ENCODE results near the gene ELP2.
"Not testable (repeated sequence)": the region's sequence is repeated elsewhere in the genome, so short reads cannot be mapped to it uniquely, and the experiment has no call there.

The ELP2 gene, protein sequence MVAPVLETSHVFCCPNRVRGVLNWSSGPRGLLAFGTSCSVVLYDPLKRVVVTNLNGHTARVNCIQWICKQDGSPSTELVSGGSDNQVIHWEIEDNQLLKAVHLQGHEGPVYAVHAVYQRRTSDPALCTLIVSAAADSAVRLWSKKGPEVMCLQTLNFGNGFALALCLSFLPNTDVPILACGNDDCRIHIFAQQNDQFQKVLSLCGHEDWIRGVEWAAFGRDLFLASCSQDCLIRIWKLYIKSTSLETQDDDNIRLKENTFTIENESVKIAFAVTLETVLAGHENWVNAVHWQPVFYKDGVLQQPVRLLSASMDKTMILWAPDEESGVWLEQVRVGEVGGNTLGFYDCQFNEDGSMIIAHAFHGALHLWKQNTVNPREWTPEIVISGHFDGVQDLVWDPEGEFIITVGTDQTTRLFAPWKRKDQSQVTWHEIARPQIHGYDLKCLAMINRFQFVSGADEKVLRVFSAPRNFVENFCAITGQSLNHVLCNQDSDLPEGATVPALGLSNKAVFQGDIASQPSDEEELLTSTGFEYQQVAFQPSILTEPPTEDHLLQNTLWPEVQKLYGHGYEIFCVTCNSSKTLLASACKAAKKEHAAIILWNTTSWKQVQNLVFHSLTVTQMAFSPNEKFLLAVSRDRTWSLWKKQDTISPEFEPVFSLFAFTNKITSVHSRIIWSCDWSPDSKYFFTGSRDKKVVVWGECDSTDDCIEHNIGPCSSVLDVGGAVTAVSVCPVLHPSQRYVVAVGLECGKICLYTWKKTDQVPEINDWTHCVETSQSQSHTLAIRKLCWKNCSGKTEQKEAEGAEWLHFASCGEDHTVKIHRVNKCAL

GRCh38 chr18:36129300-36130038, at the start of gene ELP2, which contains the start of gene SLC39A6:
TSS of gene ELP2 (plus strand) at chr18:36129899. CDS start at chr18:36129934, 35 bp downstream.
TSS of gene SLC39A6 (minus strand) at chr18:36129340. CDS start at chr18:36127007, 2,333 bp downstream.
- Histone ChIP-seq H3K4me1 (peaks cover 32 to 41% (median 36%) of the 10 kb centered on the region in 10 experiments), H4K20me1 (peaks cover 14 to 82% (median 40%) of the 10 kb centered on the region in 11 experiments; a peak in 20 of 22 replicates), H3K9ac (peak within 1 kb of the TSS; percentile 94 to 100 (median 98)), H3K27ac (peak within 1 kb of the TSS; percentile 96 to 100 (median 99)), H3K4me2 (peak within 1 kb of the TSS; percentile 73 to 94 (median 90)), H3K4me3 (peak within 1 kb of the TSS; percentile 80 to 100 (median 96)), H3K9me3 (replicated peaks in 1 of 11) (no peaks in the 10 kb centered on the region), H3K27me3 (no peaks in the 10 kb centered on the region), H3K36me3 (peaks cover 26 to 62% (median 43%) of the 10 kb centered on the region in 11 experiments)
- no peak for TF ChIP-seq Cebpa-rat (IDR thresholded peaks at IDR 0.05)

DNA sequence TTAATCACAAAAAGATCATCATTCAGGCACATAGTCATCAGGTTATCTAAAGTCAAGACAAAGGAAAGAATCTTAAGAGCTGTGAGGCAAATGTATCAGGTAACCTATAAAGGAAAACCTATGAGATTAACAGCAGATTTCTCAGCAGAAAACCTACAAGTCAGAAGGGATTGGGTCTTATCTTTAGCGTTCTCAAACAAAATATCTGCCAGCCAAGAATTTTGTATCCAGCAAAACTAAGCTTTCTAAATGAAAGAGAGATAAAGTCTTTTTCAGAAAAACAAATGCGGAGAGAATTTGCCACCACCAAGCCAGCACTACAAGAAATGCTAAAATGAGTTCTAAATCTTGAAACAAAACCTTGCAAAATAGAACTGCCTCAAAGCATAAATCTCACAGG, 48.6 kb upstream of the ELP2 start:
- not testable (repeated sequence) for H3K4me3 ChIP-seq, H3K36me3 ChIP-seq, H3K4me2 ChIP-seq, H3K27ac ChIP-seq, H4K20me1 ChIP-seq, H3K27me3 ChIP-seq, H3K9ac ChIP-seq
- H3K4me1 ChIP-seq: peaks cover 4 to 17% (median 13%) of the 10 kb centered on the region in 10 experiments
- peaks cover 32 to 60% (median 48%) of the 10 kb centered on the region in 11 experiments for H3K9me3 ChIP-seq (replicated peaks in 1 of 11)

GRCh38 chr18:36083729-36084128, 46.0 kb upstream of the ELP2 start:
- TF ChIP-seq Cebpa-rat (IDR thresholded peaks at IDR 0.05): no peak
- peak overlapping the region in 8 of 11 experiments; percentile 1 to 40 (median 10); a peak in 2 of 22 replicates for H3K4me2 ChIP-seq
- H3K27me3 ChIP-seq: no peaks in the 10 kb centered on the region
- H3K4me1 ChIP-seq: peaks cover 0 to 12% (median 7%) of the 10 kb centered on the region in 10 experiments; a peak in 11 of 20 replicates
- H3K36me3 ChIP-seq: no peaks in the 10 kb centered on the region
- no peak overlapping the region for H3K4me3 ChIP-seq
- no peak overlapping the region for H3K27ac ChIP-seq
- no peak overlapping the region for H3K9ac ChIP-seq
- H3K9me3 ChIP-seq (replicated peaks in 1 of 11): peaks cover 31 to 54% (median 43%) of the 10 kb centered on the region in 11 experiments
- no peaks in the 10 kb centered on the region for H4K20me1 ChIP-seq

DNA sequence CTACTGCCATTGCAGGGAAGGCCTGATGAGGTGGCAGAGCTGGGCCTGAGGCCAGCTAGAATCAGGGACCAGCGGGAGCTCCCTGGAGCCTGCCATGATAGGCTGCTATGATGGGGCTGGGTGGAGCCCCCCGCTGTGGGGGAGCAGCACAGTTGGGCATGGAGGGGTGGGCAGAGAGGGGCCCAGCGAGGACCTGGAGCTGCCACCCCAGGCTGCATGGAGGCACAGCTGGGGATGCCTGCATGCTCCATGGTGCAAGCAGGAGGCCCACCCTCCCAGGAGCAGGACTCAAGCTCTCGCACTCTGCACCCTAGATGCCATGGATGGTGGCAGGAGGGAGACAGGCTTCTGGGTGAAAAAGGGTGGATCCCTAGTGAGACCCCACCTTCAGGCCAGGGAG, 44.5 kb upstream of the ELP2 start:
- H3K4me2 ChIP-seq: no peak overlapping the region
- TF ChIP-seq Cebpa-rat (IDR thresholded peaks at IDR 0.05): no peak
- peaks cover 16 to 39% (median 28%) of the 10 kb centered on the region in 11 experiments for H3K9me3 ChIP-seq (replicated peaks in 1 of 11)
- H4K20me1 ChIP-seq: no peaks in the 10 kb centered on the region
- no peak overlapping the region for H3K9ac ChIP-seq
- H3K27me3 ChIP-seq: no peaks in the 10 kb centered on the region
- H3K36me3 ChIP-seq: no peaks in the 10 kb centered on the region
- no peak overlapping the region for H3K4me3 ChIP-seq
- H3K4me1 ChIP-seq: peaks cover 0 to 12% (median 7%) of the 10 kb centered on the region in 10 experiments; a peak in 11 of 20 replicates
- H3K27ac ChIP-seq: no peak overlapping the region

DNA sequence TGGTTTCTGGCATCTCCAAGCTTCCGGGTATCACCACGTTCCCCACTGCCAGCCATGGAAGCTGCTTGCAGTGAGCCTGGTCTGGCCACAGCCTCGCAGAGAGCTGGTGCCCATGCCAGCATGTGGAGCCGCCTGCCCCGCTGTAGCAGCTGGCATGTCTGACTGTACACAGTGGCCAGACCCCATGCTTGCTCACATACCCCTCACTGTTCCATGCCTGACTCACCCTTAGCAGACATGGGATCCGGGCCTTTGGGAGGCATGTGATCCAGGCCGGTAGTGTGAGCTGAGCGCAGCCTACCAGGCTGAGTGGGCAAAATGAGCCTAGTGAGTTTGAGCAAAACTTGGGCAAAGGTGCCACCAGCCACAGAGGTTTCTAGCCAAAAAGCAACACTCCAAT, 43.5 kb upstream of the ELP2 start:
- Histone ChIP-seq H3K9ac (no peak overlapping the region), H3K27me3 (no peaks in the 10 kb centered on the region), H3K9me3 (replicated peaks in 1 of 11) (peaks cover 7 to 29% (median 18%) of the 10 kb centered on the region in 11 experiments), H3K4me2 (no peak overlapping the region), H3K4me1 (peaks cover 0 to 12% (median 7%) of the 10 kb centered on the region in 10 experiments; a peak in 11 of 20 replicates), H3K4me3 (no peak overlapping the region), H4K20me1 (no peaks in the 10 kb centered on the region), H3K27ac (no peak overlapping the region), H3K36me3 (no peaks in the 10 kb centered on the region)
- no peak for TF ChIP-seq Cebpa-rat (IDR thresholded peaks at IDR 0.05)

- Histone ChIP-seq H3K27ac (no peak overlapping the region), H3K4me3 (no peak overlapping the region), H4K20me1 (no peaks in the 10 kb centered on the region), H3K9me3 (replicated peaks in 1 of 11) (peaks cover 0 to 20% (median 9%) of the 10 kb centered on the region in 11 experiments; a peak in 14 of 22 replicates), H3K36me3 (no peaks in the 10 kb centered on the region), H3K4me2 (no peak overlapping the region), H3K9ac (no peak overlapping the region), H3K4me1 (peaks cover 6 to 22% (median 17%) of the 10 kb centered on the region in 10 experiments; a peak in 18 of 20 replicates), H3K27me3 (no peaks in the 10 kb centered on the region)
- TF ChIP-seq Cebpa-rat (IDR thresholded peaks at IDR 0.05): no peak
Measured at GRCh38 chr18:36088256-36088655, 41.4 kb upstream of the ELP2 start.

DNA sequence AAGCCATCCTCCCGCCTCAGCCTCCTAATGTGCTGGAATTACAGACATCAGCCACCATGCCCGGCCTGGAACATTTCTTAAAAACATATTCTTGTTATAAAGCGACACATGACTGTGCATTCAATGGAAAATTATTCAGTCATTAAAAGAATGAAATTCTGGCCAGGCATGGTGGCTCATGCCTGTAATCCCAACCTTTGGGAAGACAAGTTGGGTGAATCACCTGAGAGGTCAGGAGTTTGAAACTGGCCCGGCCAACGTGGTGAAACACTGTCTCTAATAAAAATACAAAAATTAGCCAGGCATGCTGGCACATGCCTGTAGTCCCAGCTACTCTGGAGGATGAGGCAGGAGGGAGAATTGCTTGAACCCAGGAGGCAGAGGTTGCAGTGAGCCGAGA, 40.7 kb upstream of the ELP2 start:
- Histone ChIP-seq H3K27ac (no peak overlapping the region), H3K36me3 (no peaks in the 10 kb centered on the region), H3K4me3 (no peak overlapping the region), H4K20me1 (no peaks in the 10 kb centered on the region), H3K4me2 (no peak overlapping the region), H3K9me3 (replicated peaks in 1 of 11) (peaks cover 0 to 19% (median 9%) of the 10 kb centered on the region in 11 experiments; a peak in 14 of 22 replicates), H3K9ac (no peak overlapping the region), H3K4me1 (peaks cover 7 to 20% (median 15%) of the 10 kb centered on the region in 10 experiments; a peak in 17 of 20 replicates), H3K27me3 (no peaks in the 10 kb centered on the region)
- no peak for TF ChIP-seq Cebpa-rat (IDR thresholded peaks at IDR 0.05)

- not testable (repeated sequence) for H3K36me3 ChIP-seq; H3K9ac ChIP-seq; H3K27me3 ChIP-seq; H3K4me3 ChIP-seq; H3K9me3 ChIP-seq (replicated peaks in 1 of 11); H3K27ac ChIP-seq; H4K20me1 ChIP-seq
- Histone ChIP-seq H3K4me2 (peak overlapping the region in 9 of 11 experiments; percentile 39 to 68 (median 53); a peak in 10 of 22 replicates), H3K4me1 (peaks cover 7 to 20% (median 16%) of the 10 kb centered on the region in 10 experiments; a peak in 17 of 20 replicates)
Measured at GRCh38 chr18:36092116-36092515, 37.6 kb upstream of the ELP2 start.

All from BLaER1 treated with 17β-estradiol and CSF1 and Interleukin-3, amounts not matched to agents 10 nM and 100 nM (cell line).